Measurements from ENCODE around the gene SETBP1. TPM values are rescaled to one million over a fixed set of nuclear protein-coding genes. Genes with fewer than 3 reads are reported as not detected.

Gene SETBP1
- total RNA-seq, 4 donors from 2014 or later, result 3.3 to 86.6 (median 16.3) TPM

GRCh38 chr18:44761812-44762211, 81.1 kb downstream of the SETBP1 start:
- no peaks in the 10 kb centered on the region for H3K9me3 ChIP-seq
- no peak overlapping the region for H3K4me3 ChIP-seq
- H3K4me1 ChIP-seq, result peaks cover 0 to 11% (median 0%) of the 10 kb centered on the region in 4 donors
- TF ChIP-seq CTCF (IDR thresholded peaks at IDR 0.05) (no peak), POLR2A (IDR thresholded peaks at IDR 0.05) (no peak)
- H3K36me3 ChIP-seq, result no peaks in the 10 kb centered on the region
- no peak for DNase-seq
- no peaks in the 10 kb centered on the region for H3K27me3 ChIP-seq
- peak overlapping the region in 2 of 4 donors; percentile 0 to 50 for H3K27ac ChIP-seq

- Histone ChIP-seq H3K27me3 (no peaks in the 10 kb centered on the region), H3K4me1 (peaks cover 0 to 11% (median 0%) of the 10 kb centered on the region in 4 donors), H3K4me3 (no peak overlapping the region), H3K27ac (no peak overlapping the region), H3K9me3 (no peaks in the 10 kb centered on the region), H3K36me3 (no peaks in the 10 kb centered on the region)
- DNase-seq, result no peak
- no peak for TF ChIP-seq POLR2A (IDR thresholded peaks at IDR 0.05)
- TF ChIP-seq CTCF (IDR thresholded peaks at IDR 0.05), result no peak
These were observed 82.6 kb downstream of the SETBP1 start for GRCh38 chr18:44763327-44763726.

- Histone ChIP-seq H3K9me3 (no peaks in the 10 kb centered on the region), H3K4me3 (no peak overlapping the region), H3K36me3 (no peaks in the 10 kb centered on the region), H3K27me3 (no peaks in the 10 kb centered on the region), H3K4me1 (peaks cover 0 to 7% (median 0%) of the 10 kb centered on the region in 4 donors), H3K27ac (peak overlapping the region in 1 of 4 donors; percentile 49)
- DNase-seq, result no peak
- TF ChIP-seq CTCF (IDR thresholded peaks at IDR 0.05), result no peak
- no peak for TF ChIP-seq POLR2A (IDR thresholded peaks at IDR 0.05)
These were observed 84.2 kb downstream of the SETBP1 start for GRCh38 chr18:44764863-44765262.

- no peaks in the 10 kb centered on the region for H3K9me3 ChIP-seq
- H3K4me3 ChIP-seq, result no peak overlapping the region
- H3K27ac ChIP-seq, result peak overlapping the region in 1 of 4 donors; percentile 49
- H3K36me3 ChIP-seq, result no peaks in the 10 kb centered on the region
- DNase-seq, result no peak
- no peaks in the 10 kb centered on the region for H3K27me3 ChIP-seq
- no peak for TF ChIP-seq POLR2A (IDR thresholded peaks at IDR 0.05)
- no peak for TF ChIP-seq CTCF (IDR thresholded peaks at IDR 0.05)
- H3K4me1 ChIP-seq, result peaks cover 0 to 1% (median 0%) of the 10 kb centered on the region in 4 donors
These were observed 84.8 kb downstream of the SETBP1 start for GRCh38 chr18:44765456-44765855.

GRCh38 chr18:44766450-44766849, 85.8 kb downstream of the SETBP1 start:
- Histone ChIP-seq H3K9me3 (no peaks in the 10 kb centered on the region), H3K4me3 (no peak overlapping the region), H3K4me1 (peaks cover 0 to 4% (median 1%) of the 10 kb centered on the region in 4 donors), H3K27me3 (no peaks in the 10 kb centered on the region), H3K36me3 (no peaks in the 10 kb centered on the region), H3K27ac (no peak overlapping the region)
- TF ChIP-seq POLR2A (IDR thresholded peaks at IDR 0.05), result no peak
- TF ChIP-seq CTCF (IDR thresholded peaks at IDR 0.05), result no peak
- no peak for DNase-seq

GRCh38 chr18:44767807-44768206, 87.1 kb downstream of the SETBP1 start:
- no peaks in the 10 kb centered on the region for H3K27me3 ChIP-seq
- no peak overlapping the region for H3K27ac ChIP-seq
- no peaks in the 10 kb centered on the region for H3K36me3 ChIP-seq
- peaks cover 0 to 16% (median 7%) of the 10 kb centered on the region in 4 donors for H3K4me1 ChIP-seq
- no peak for DNase-seq
- H3K4me3 ChIP-seq, result no peak overlapping the region
- no peak for TF ChIP-seq CTCF (IDR thresholded peaks at IDR 0.05)
- TF ChIP-seq POLR2A (IDR thresholded peaks at IDR 0.05), result no peak
- no peaks in the 10 kb centered on the region for H3K9me3 ChIP-seq
